IPS DF 6.9 (cell line): ENCODE measurements around the gene PTPN14.
"Not testable (repeated sequence)": the region's sequence is repeated elsewhere in the genome, so short reads cannot be mapped to it uniquely, and the experiment has no call there.

Experiments
- DNase-seq: peaks from one replicate; pipeline ENCODE4 v3.0.0-alpha.2; 2013; ENCODE audit warnings: low read depth, low spot score
- H3K27ac ChIP-seq: one replicate; pipeline ENCODE4 v1.5.1; 2013; ENCODE audit warnings: low read length, control low read depth
- H3K27me3 ChIP-seq: 2 replicates; pipeline ENCODE4 v1.6.1; 2013; ENCODE audit warnings: mild to moderate bottlenecking, low read length; ENCODE audit not compliant: control insufficient read depth, insufficient read depth
- H3K36me3 ChIP-seq: 2 replicates; pipeline ENCODE4 v1.6.1; 2013; ENCODE audit warnings: low read length; ENCODE audit not compliant: control insufficient read depth, insufficient read depth
- H3K4me1 ChIP-seq: 2 replicates; pipeline ENCODE4 v1.6.1; 2013; ENCODE audit warnings: low read length; ENCODE audit not compliant: control insufficient read depth, insufficient read depth
- H3K4me3 ChIP-seq: 2 replicates; pipeline ENCODE4 v1.5.1; 2013; ENCODE audit warnings: mild to moderate bottlenecking, low read length
- H3K9me3 ChIP-seq: 2 replicates; pipeline ENCODE4 v1.6.1; 2013; ENCODE audit warnings: low read length, inconsistent platforms; ENCODE audit not compliant: control insufficient read depth, insufficient read depth
- WGBS: extraction: QIAGEN DNeasy Blood & Tissue Kit; methylation state at CpG from one replicate; pipeline ENCODE4 v1.1.7; 2013; ENCODE audit warnings: mixed read lengths, missing lambda C conversion rate; ENCODE audit not compliant: insufficient read length, insufficient coverage; 5-methylcytosine and 5-hydroxymethylcytosine counted together

PTPN14 gene

GRCh38 chr1:214494179-214494578 is 57.2 kb downstream of the PTPN14 start:
- not testable (repeated sequence) for H3K27me3 ChIP-seq, H3K9me3 ChIP-seq, H3K27ac ChIP-seq, H3K4me1 ChIP-seq, H3K4me3 ChIP-seq, H3K36me3 ChIP-seq, DNase-seq
- WGBS: no CpG with 5 or more reads among the region's 6 CpGs

- Histone ChIP-seq H3K4me1 (no peaks in the 10 kb centered on the region), H3K4me3 (no peak overlapping the region), H3K27ac (no peak overlapping the region), H3K9me3 (no peaks in the 10 kb centered on the region), H3K27me3 (no peaks in the 10 kb centered on the region), H3K36me3 (no peaks in the 10 kb centered on the region)
- no peak for DNase-seq
- WGBS: no CpG with 5 or more reads among the region's 7 CpGs
Observed at GRCh38 chr1:214493126-214493796, 58.1 kb downstream of the PTPN14 start.

GRCh38 chr1:214492401-214493075 is 58.9 kb downstream of the PTPN14 start:
- Histone ChIP-seq H3K4me3 (no peak overlapping the region), H3K36me3 (no peaks in the 10 kb centered on the region), H3K27ac (no peak overlapping the region), H3K27me3 (no peaks in the 10 kb centered on the region), H3K4me1 (no peaks in the 10 kb centered on the region), H3K9me3 (no peaks in the 10 kb centered on the region)
- DNase-seq: no peak
- no CpG with 5 or more reads among the region's 9 CpGs for WGBS

GRCh38 chr1:214491468-214492146 is 59.8 kb downstream of the PTPN14 start:
- Histone ChIP-seq H3K27me3 (no peaks in the 10 kb centered on the region), H3K4me3 (no peak overlapping the region), H3K27ac (no peak overlapping the region), H3K36me3 (no peaks in the 10 kb centered on the region), H3K4me1 (no peaks in the 10 kb centered on the region), H3K9me3 (no peaks in the 10 kb centered on the region)
- no peak for DNase-seq
- WGBS: no CpG with 5 or more reads among the region's 5 CpGs

- Histone ChIP-seq H3K27ac (no peak overlapping the region), H3K4me1 (no peaks in the 10 kb centered on the region), H3K4me3 (no peak overlapping the region), H3K36me3 (no peaks in the 10 kb centered on the region), H3K27me3 (no peaks in the 10 kb centered on the region), H3K9me3 (no peaks in the 10 kb centered on the region)
- no peak for DNase-seq
- WGBS: no CpG with 5 or more reads among the region's 5 CpGs
Observed at GRCh38 chr1:214485151-214485550, 66.3 kb downstream of the PTPN14 start.

GRCh38 chr1:214483180-214483579 is 68.2 kb downstream of the PTPN14 start:
- H3K9me3 ChIP-seq, H3K4me1 ChIP-seq, DNase-seq, H3K36me3 ChIP-seq, H3K27me3 ChIP-seq, H3K4me3 ChIP-seq, H3K27ac ChIP-seq: not testable (repeated sequence)
- WGBS: no CpG with 5 or more reads among the region's 13 CpGs

GRCh38 chr1:214481983-214482634 is 69.3 kb downstream of the PTPN14 start:
- H3K27me3 ChIP-seq, H3K9me3 ChIP-seq, DNase-seq, H3K27ac ChIP-seq, H3K4me3 ChIP-seq, H3K4me1 ChIP-seq, H3K36me3 ChIP-seq: not testable (repeated sequence)
- WGBS: no CpG with 5 or more reads among the region's 2 CpGs

- DNase-seq: no peak
- Histone ChIP-seq H3K4me1 (peaks cover 10% of the 10 kb centered on the region), H3K27me3 (no peaks in the 10 kb centered on the region), H3K27ac (no peak overlapping the region), H3K4me3 (no peak overlapping the region), H3K36me3 (no peaks in the 10 kb centered on the region; the same call in 1 of the 2 replicates), H3K9me3 (no peaks in the 10 kb centered on the region)
- WGBS: no CpG with 5 or more reads among the region's 7 CpGs
Observed at GRCh38 chr1:214476986-214477870, 74.2 kb downstream of the PTPN14 start.

- WGBS: no CpG with 5 or more reads among the region's 10 CpGs
- Histone ChIP-seq H3K27ac (no peak overlapping the region), H3K4me3 (no peak overlapping the region), H3K4me1 (peaks cover 10% of the 10 kb centered on the region), H3K27me3 (no peaks in the 10 kb centered on the region), H3K9me3 (no peaks in the 10 kb centered on the region), H3K36me3 (no peaks in the 10 kb centered on the region; the same call in 1 of the 2 replicates)
- no peak for DNase-seq
Observed at GRCh38 chr1:214476229-214476985, 75.0 kb downstream of the PTPN14 start.
